ENCODE results near the gene MAGI2.

MAGI2 gene

GRCh38 chr7:78690174-78690573, 763.3 kb downstream of the MAGI2 start:
- Histone ChIP-seq H3K4me3 (ENCODE audit: low read length) (no peak overlapping the region), H3K36me3 (ENCODE audit: insufficient read depth, low read length) (no peaks in the 10 kb centered on the region), H3K4me1 (ENCODE audit: insufficient read depth, low read length) (peaks cover 7% of the 10 kb centered on the region), H3K27me3 (ENCODE audit: insufficient read depth, low read length) (no peaks in the 10 kb centered on the region), H2AFZ (ENCODE audit: low read depth, low read length) (no peak overlapping the region), H3K9me3 (ENCODE audit: low read length) (no peaks in the 10 kb centered on the region)

- Histone ChIP-seq H3K4me1 (ENCODE audit: insufficient read depth, low read length) (peaks cover 7% of the 10 kb centered on the region), H3K36me3 (ENCODE audit: insufficient read depth, low read length) (no peaks in the 10 kb centered on the region), H3K27me3 (ENCODE audit: insufficient read depth, low read length) (no peaks in the 10 kb centered on the region), H3K9me3 (ENCODE audit: low read length) (no peaks in the 10 kb centered on the region), H3K4me3 (ENCODE audit: low read length) (no peak overlapping the region), H2AFZ (ENCODE audit: low read depth, low read length) (no peak overlapping the region)
These were observed 765.1 kb downstream of the MAGI2 start for GRCh38 chr7:78688376-78688775.

- Histone ChIP-seq H2AFZ (ENCODE audit: low read depth, low read length) (no peak overlapping the region), H3K36me3 (ENCODE audit: insufficient read depth, low read length) (no peaks in the 10 kb centered on the region), H3K4me1 (ENCODE audit: insufficient read depth, low read length) (peaks cover 7% of the 10 kb centered on the region), H3K27me3 (ENCODE audit: insufficient read depth, low read length) (no peaks in the 10 kb centered on the region), H3K9me3 (ENCODE audit: low read length) (no peaks in the 10 kb centered on the region), H3K4me3 (ENCODE audit: low read length) (no peak overlapping the region)
These were observed 767.3 kb downstream of the MAGI2 start for GRCh38 chr7:78686189-78686588.

- no peak overlapping the region for H3K4me3 ChIP-seq (ENCODE audit: low read length)
- no peaks in the 10 kb centered on the region for H3K36me3 ChIP-seq (ENCODE audit: insufficient read depth, low read length)
- no peaks in the 10 kb centered on the region for H3K27me3 ChIP-seq (ENCODE audit: insufficient read depth, low read length)
- peaks cover 7% of the 10 kb centered on the region for H3K4me1 ChIP-seq (ENCODE audit: insufficient read depth, low read length)
- H3K9me3 ChIP-seq (ENCODE audit: low read length) = no peaks in the 10 kb centered on the region
- no peak overlapping the region for H2AFZ ChIP-seq (ENCODE audit: low read depth, low read length)
These were observed 769.3 kb downstream of the MAGI2 start for GRCh38 chr7:78684201-78684600.

GRCh38 chr7:78683566-78683965, 769.9 kb downstream of the MAGI2 start:
- H2AFZ ChIP-seq (ENCODE audit: low read depth, low read length) = no peak overlapping the region
- H3K36me3 ChIP-seq (ENCODE audit: insufficient read depth, low read length) = no peaks in the 10 kb centered on the region
- peaks cover 7% of the 10 kb centered on the region for H3K4me1 ChIP-seq (ENCODE audit: insufficient read depth, low read length)
- no peak overlapping the region for H3K4me3 ChIP-seq (ENCODE audit: low read length)
- H3K27me3 ChIP-seq (ENCODE audit: insufficient read depth, low read length) = no peaks in the 10 kb centered on the region
- H3K9me3 ChIP-seq (ENCODE audit: low read length) = no peaks in the 10 kb centered on the region

GRCh38 chr7:78679112-78679876, 774.2 kb downstream of the MAGI2 start:
- Histone ChIP-seq H3K4me1 (ENCODE audit: insufficient read depth, low read length) (no peaks in the 10 kb centered on the region), H3K27me3 (ENCODE audit: insufficient read depth, low read length) (no peaks in the 10 kb centered on the region), H3K4me3 (ENCODE audit: low read length) (no peak overlapping the region), H3K36me3 (ENCODE audit: insufficient read depth, low read length) (no peaks in the 10 kb centered on the region), H3K9me3 (ENCODE audit: low read length) (no peaks in the 10 kb centered on the region), H2AFZ (ENCODE audit: low read depth, low read length) (no peak overlapping the region)

GRCh38 chr7:78677391-78677790, 776.1 kb downstream of the MAGI2 start:
- Histone ChIP-seq H3K36me3 (ENCODE audit: insufficient read depth, low read length) (no peaks in the 10 kb centered on the region), H3K27me3 (ENCODE audit: insufficient read depth, low read length) (no peaks in the 10 kb centered on the region), H3K4me1 (ENCODE audit: insufficient read depth, low read length) (no peaks in the 10 kb centered on the region), H2AFZ (ENCODE audit: low read depth, low read length) (no peak overlapping the region), H3K9me3 (ENCODE audit: low read length) (no peaks in the 10 kb centered on the region), H3K4me3 (ENCODE audit: low read length) (no peak overlapping the region)

- Histone ChIP-seq H3K36me3 (ENCODE audit: insufficient read depth, low read length) (no peaks in the 10 kb centered on the region), H3K4me1 (ENCODE audit: insufficient read depth, low read length) (no peaks in the 10 kb centered on the region), H3K27me3 (ENCODE audit: insufficient read depth, low read length) (no peaks in the 10 kb centered on the region), H3K9me3 (ENCODE audit: low read length) (no peaks in the 10 kb centered on the region), H2AFZ (ENCODE audit: low read depth, low read length) (no peak overlapping the region), H3K4me3 (ENCODE audit: low read length) (no peak overlapping the region)
These were observed 778.0 kb downstream of the MAGI2 start for GRCh38 chr7:78675511-78675910.

GRCh38 chr7:78673272-78673671, 780.2 kb downstream of the MAGI2 start:
- no peaks in the 10 kb centered on the region for H3K36me3 ChIP-seq (ENCODE audit: insufficient read depth, low read length)
- H3K4me3 ChIP-seq (ENCODE audit: low read length) = no peak overlapping the region
- no peak overlapping the region for H2AFZ ChIP-seq (ENCODE audit: low read depth, low read length)
- H3K27me3 ChIP-seq (ENCODE audit: insufficient read depth, low read length) = no peaks in the 10 kb centered on the region
- no peaks in the 10 kb centered on the region for H3K9me3 ChIP-seq (ENCODE audit: low read length)
- no peaks in the 10 kb centered on the region for H3K4me1 ChIP-seq (ENCODE audit: insufficient read depth, low read length)

- no peaks in the 10 kb centered on the region for H3K4me1 ChIP-seq (ENCODE audit: insufficient read depth, low read length)
- H3K27me3 ChIP-seq (ENCODE audit: insufficient read depth, low read length) = no peaks in the 10 kb centered on the region
- no peaks in the 10 kb centered on the region for H3K9me3 ChIP-seq (ENCODE audit: low read length)
- H3K4me3 ChIP-seq (ENCODE audit: low read length) = no peak overlapping the region
- H2AFZ ChIP-seq (ENCODE audit: low read depth, low read length) = no peak overlapping the region
- no peaks in the 10 kb centered on the region for H3K36me3 ChIP-seq (ENCODE audit: insufficient read depth, low read length)
These were observed 790.5 kb downstream of the MAGI2 start for GRCh38 chr7:78662939-78663338.

GRCh38 chr7:78649976-78650375, 803.5 kb downstream of the MAGI2 start:
- Histone ChIP-seq H2AFZ (ENCODE audit: low read depth, low read length) (no peak overlapping the region), H3K4me3 (ENCODE audit: low read length) (no peak overlapping the region), H3K4me1 (ENCODE audit: insufficient read depth, low read length) (no peaks in the 10 kb centered on the region), H3K36me3 (ENCODE audit: insufficient read depth, low read length) (no peaks in the 10 kb centered on the region), H3K9me3 (ENCODE audit: low read length) (no peaks in the 10 kb centered on the region), H3K27me3 (ENCODE audit: insufficient read depth, low read length) (no peaks in the 10 kb centered on the region)

- no peaks in the 10 kb centered on the region for H3K9me3 ChIP-seq (ENCODE audit: low read length)
- no peaks in the 10 kb centered on the region for H3K4me1 ChIP-seq (ENCODE audit: insufficient read depth, low read length)
- no peaks in the 10 kb centered on the region for H3K36me3 ChIP-seq (ENCODE audit: insufficient read depth, low read length)
These were observed 804.2 kb downstream of the MAGI2 start for GRCh38 chr7:78649236-78649635.

GRCh38 chr7:78642751-78643150, 810.7 kb downstream of the MAGI2 start:
- Histone ChIP-seq H3K4me1 (ENCODE audit: insufficient read depth, low read length) (peaks cover 2% of the 10 kb centered on the region), H3K27me3 (ENCODE audit: insufficient read depth, low read length) (no peaks in the 10 kb centered on the region), H3K4me3 (ENCODE audit: low read length) (no peak overlapping the region), H3K9me3 (ENCODE audit: low read length) (no peaks in the 10 kb centered on the region), H3K36me3 (ENCODE audit: insufficient read depth, low read length) (no peaks in the 10 kb centered on the region), H2AFZ (ENCODE audit: low read depth, low read length) (no peak overlapping the region)

More at GRCh38 chr7:78649236-78649635, 804.2 kb downstream of the MAGI2 start:
- Histone ChIP-seq H3K4me3 (ENCODE audit: low read length) (no peak overlapping the region), H2AFZ (ENCODE audit: low read depth, low read length) (no peak overlapping the region), H3K27me3 (ENCODE audit: insufficient read depth, low read length) (no peaks in the 10 kb centered on the region)

GRCh38 chr7:78638364-78638763, 815.1 kb downstream of the MAGI2 start:
- H3K9me3 ChIP-seq (ENCODE audit: low read length) = no peaks in the 10 kb centered on the region

More at GRCh38 chr7:78638364-78638763, 815.1 kb downstream of the MAGI2 start:
- H3K4me1 ChIP-seq (ENCODE audit: insufficient read depth, low read length) = peaks cover 23% of the 10 kb centered on the region
- no peak overlapping the region for H3K4me3 ChIP-seq (ENCODE audit: low read length)
- no peaks in the 10 kb centered on the region for H3K36me3 ChIP-seq (ENCODE audit: insufficient read depth, low read length)
- H3K27me3 ChIP-seq (ENCODE audit: insufficient read depth, low read length) = no peaks in the 10 kb centered on the region
- no peak overlapping the region for H2AFZ ChIP-seq (ENCODE audit: low read depth, low read length)
